Nephron progenitor cell (in vitro differentiated cells): ENCODE measurements around the gene PAQR4.

Experiments used
- DNase-seq: peaks from one replicate; pipeline ENCODE4 v3.0.0; 2021
- H3K27ac Mint-ChIP-seq: 2 replicates; pipeline ENCODE4 v1.8.0; 2021; ENCODE audit warnings: mild to moderate bottlenecking, moderate library complexity, mixed read lengths
- H3K27me3 Mint-ChIP-seq: 2 replicates; pipeline ENCODE4 v1.8.0; 2021; ENCODE audit warnings: mild to moderate bottlenecking, low read depth, mixed read lengths; ENCODE audit not compliant: poor library complexity
- H3K36me3 Mint-ChIP-seq: 2 replicates; pipeline ENCODE4 v1.8.0; 2021; ENCODE audit warnings: low read depth, mixed read lengths
- H3K4me1 Mint-ChIP-seq: 2 replicates; pipeline ENCODE4 v1.8.0; 2021; ENCODE audit warnings: mixed read lengths
- H3K4me3 Mint-ChIP-seq: 2 replicates; pipeline ENCODE4 v1.8.0; 2021; ENCODE audit warnings: mild to moderate bottlenecking, moderate library complexity, mixed read lengths
- H3K9me3 Mint-ChIP-seq: 2 replicates; pipeline ENCODE4 v1.8.0; 2021; ENCODE audit warnings: mild to moderate bottlenecking, moderate library complexity, mixed read lengths
- TF ChIP-seq, protein P1 (sequence below): fragments of 200-600 bp; sonication (generic); IDR thresholded peaks from 2 replicates; pipeline ENCODE4 v1.5.0; 2021; ENCODE audit warnings: antibody characterized with exemption

PAQR4 gene

DNA sequence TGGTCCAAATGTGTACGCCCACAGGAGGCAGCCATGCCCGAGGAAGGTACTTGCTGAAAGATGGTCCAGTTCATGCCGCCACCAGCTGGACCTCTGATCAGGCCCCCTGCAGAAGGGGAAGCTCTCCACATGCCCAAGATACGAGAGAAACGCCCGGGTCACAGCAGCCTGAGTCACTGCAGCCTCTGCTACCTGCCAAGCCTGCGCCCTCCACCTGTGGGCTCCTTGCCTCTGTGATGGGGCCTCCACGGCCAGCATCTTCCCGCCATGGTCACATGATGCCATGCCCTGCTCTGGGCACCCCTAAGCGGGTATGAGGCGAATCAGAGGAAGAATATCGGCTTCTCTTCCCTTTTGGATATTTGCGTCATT, 18.8 kb upstream of the PAQR4 start:
- peaks cover 14% of the 10 kb centered on the region for H3K36me3 Mint-ChIP-seq
- no peak for DNase-seq
- H3K4me1 Mint-ChIP-seq: peaks cover 17% of the 10 kb centered on the region
- TF ChIP-seq, protein P1, sequence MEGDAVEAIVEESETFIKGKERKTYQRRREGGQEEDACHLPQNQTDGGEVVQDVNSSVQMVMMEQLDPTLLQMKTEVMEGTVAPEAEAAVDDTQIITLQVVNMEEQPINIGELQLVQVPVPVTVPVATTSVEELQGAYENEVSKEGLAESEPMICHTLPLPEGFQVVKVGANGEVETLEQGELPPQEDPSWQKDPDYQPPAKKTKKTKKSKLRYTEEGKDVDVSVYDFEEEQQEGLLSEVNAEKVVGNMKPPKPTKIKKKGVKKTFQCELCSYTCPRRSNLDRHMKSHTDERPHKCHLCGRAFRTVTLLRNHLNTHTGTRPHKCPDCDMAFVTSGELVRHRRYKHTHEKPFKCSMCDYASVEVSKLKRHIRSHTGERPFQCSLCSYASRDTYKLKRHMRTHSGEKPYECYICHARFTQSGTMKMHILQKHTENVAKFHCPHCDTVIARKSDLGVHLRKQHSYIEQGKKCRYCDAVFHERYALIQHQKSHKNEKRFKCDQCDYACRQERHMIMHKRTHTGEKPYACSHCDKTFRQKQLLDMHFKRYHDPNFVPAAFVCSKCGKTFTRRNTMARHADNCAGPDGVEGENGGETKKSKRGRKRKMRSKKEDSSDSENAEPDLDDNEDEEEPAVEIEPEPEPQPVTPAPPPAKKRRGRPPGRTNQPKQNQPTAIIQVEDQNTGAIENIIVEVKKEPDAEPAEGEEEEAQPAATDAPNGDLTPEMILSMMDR: no peak
- no peak overlapping the region for H3K4me3 Mint-ChIP-seq
- H3K9me3 Mint-ChIP-seq: peaks cover 6% of the 10 kb centered on the region
- no peak overlapping the region for H3K27ac Mint-ChIP-seq
- peaks cover 3% of the 10 kb centered on the region for H3K27me3 Mint-ChIP-seq

DNA sequence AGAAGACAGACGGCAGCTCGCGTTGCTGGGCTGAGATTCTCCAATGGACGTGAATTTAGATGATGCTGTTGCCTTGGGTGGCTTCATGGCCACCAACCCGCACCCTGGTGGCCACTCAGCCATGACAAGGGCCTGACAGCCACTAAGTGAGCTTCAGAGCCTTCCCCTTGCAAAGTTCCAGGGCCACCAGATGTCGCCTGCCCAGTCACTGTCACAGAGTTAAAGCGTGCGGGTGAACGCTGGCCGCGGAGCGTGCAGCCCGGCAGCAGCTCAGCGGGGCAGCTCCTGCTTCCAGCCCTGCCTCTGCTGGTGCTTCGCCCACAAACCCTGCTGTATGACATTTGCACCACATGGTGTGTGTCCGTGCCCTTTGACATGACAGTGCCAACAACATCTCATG, 18.4 kb upstream of the PAQR4 start:
- TF ChIP-seq, protein P1: no peak
- peaks cover 14% of the 10 kb centered on the region for H3K36me3 Mint-ChIP-seq
- no peak overlapping the region for H3K4me3 Mint-ChIP-seq
- peaks cover 6% of the 10 kb centered on the region for H3K9me3 Mint-ChIP-seq
- DNase-seq: no peak
- peaks cover 17% of the 10 kb centered on the region for H3K4me1 Mint-ChIP-seq
- H3K27me3 Mint-ChIP-seq: peaks cover 3% of the 10 kb centered on the region
- no peak overlapping the region for H3K27ac Mint-ChIP-seq

DNA sequence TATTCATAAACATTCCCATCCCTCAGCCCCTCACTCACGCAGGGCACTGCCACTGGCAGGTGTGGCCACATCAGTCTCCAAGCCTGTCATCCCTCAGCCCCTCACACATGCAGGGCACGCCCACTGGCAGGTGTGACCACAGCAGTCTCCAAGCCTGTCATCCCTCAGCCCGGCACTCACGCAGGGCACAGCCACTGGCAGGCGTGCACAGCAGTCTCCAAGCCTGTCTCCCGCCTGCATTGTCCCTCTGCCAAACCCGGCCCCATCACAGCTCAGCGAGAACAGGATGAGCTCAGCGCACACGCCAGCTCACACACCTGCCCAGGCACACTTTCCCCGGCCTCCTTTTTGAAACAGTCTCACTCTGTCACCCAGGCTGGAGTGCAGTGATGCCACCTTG, 16.5 kb upstream of the PAQR4 start:
- TF ChIP-seq, protein P1: no peak
- no peak overlapping the region for H3K4me3 Mint-ChIP-seq
- peaks cover 3% of the 10 kb centered on the region for H3K27me3 Mint-ChIP-seq
- DNase-seq: no peak
- peaks cover 4% of the 10 kb centered on the region for H3K36me3 Mint-ChIP-seq
- H3K9me3 Mint-ChIP-seq: no peaks in the 10 kb centered on the region
- peaks cover 27% of the 10 kb centered on the region for H3K4me1 Mint-ChIP-seq
- H3K27ac Mint-ChIP-seq: no peak overlapping the region

DNA sequence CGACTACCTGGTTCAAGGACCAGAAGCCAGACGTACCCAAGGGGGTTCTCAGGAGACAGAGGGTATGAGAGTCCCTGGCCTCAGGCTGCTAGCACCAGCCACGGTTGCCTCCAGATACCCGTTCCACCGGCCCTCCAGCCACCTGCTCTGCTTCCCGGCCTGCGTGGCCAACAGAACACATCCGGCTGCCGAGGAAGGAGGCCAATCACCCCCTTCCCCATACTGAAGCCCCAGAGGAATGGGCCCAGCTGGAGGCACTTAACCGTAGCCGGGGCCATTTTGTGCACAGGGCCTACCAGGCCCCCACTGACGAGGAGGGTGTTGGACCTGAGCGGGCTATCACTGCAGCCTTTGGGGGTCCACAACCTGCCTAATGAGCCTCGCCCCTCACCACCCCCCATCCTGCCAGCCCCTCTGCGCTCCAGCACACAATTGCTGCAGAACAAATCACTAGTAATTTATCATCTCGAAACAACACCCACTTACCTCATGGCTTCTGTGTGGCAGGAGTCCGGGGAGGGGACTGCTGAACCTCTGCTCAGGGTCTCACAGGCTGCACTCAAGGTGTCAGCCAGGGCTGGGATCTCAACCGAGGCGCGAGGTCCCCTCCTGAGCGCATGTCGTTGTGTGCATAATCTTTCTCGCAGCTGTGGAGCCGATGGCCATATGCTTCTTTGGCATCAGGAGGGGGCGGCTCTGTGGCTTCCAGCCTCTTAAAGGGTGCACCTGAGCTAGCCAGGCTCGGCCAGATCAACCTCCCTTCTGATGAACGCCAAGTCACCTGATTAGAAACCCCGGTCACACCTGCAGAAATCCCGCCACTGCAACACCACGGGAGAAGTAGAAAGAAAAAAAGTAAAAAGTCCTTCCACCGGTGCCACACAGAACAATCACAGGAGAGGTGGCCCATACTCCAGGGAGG, 15.2 kb upstream of the PAQR4 start:
- peak overlapping the region; percentile 54 for H3K27ac Mint-ChIP-seq
- no peaks in the 10 kb centered on the region for H3K36me3 Mint-ChIP-seq
- TF ChIP-seq, protein P1: no peak
- H3K9me3 Mint-ChIP-seq: no peaks in the 10 kb centered on the region
- H3K27me3 Mint-ChIP-seq: peaks cover 4% of the 10 kb centered on the region
- no peak for DNase-seq
- no peak overlapping the region for H3K4me3 Mint-ChIP-seq
- H3K4me1 Mint-ChIP-seq: peaks cover 27% of the 10 kb centered on the region

DNA sequence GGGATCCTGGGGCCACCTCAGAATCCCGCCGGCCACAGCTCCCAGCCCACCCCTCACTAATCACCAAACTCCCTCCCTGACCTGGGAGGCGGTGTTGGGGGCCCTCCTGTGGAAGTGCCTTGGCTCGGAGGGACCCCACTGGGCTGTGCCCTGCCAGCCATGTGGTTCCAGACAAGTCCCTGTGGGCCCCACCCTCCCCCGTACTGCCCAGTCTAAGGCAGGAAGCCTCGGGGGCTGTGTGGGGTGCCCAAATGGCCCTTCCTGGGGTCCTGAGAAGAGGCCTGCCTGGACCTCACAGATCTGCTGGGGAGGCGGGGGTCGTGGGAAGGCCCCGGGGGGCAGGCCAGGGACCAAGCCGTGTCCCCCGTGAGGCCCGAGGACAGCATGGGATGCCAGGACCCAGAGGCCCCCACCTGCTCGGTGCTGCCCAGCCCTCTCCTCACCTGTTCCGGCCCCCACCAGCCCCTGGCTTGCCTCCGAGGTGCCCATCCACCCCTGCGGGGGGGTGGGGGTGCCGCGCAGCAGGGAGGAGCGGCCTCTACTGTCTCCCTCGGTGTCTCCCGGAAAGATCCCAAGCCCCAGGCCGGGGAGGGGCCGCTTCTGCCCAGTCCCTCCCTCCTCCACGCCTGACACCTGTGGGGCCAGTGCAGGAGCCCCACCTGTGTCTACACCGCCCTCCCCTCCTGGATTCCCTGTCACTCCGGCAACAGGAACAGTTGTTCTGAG, 14.3 kb upstream of the PAQR4 start:
- Mint-ChIP-seq H3K9me3 (no peaks in the 10 kb centered on the region), H3K36me3 (no peaks in the 10 kb centered on the region), H3K4me3 (no peak overlapping the region), H3K27ac (no peak overlapping the region), H3K4me1 (peaks cover 27% of the 10 kb centered on the region), H3K27me3 (peaks cover 12% of the 10 kb centered on the region)
- TF ChIP-seq, protein P1: no peak
- DNase-seq: no peak
